KMS-11 (cell line): ENCODE measurements around the gene SFI1.

Experiments
- H2AFZ ChIP-seq: fragments of 200-600 bp; sonication (generic); 2 replicates; pipeline ENCODE4 v1.6.1; 2016; ENCODE audit warnings: antibody characterized with exemption, mixed run types, low read depth
- H3K27ac ChIP-seq: fragments of 200-600 bp; sonication (generic); 2 replicates; pipeline ENCODE4 v1.6.1; 2016; ENCODE audit warnings: mild to moderate bottlenecking, mixed run types
- H3K27me3 ChIP-seq: fragments of 200-600 bp; sonication (generic); 2 replicates; pipeline ENCODE4 v1.6.1; 2017; ENCODE audit warnings: mild to moderate bottlenecking, low read depth, mixed run types, moderate library complexity; ENCODE audit not compliant: insufficient read depth
- H3K36me3 ChIP-seq: fragments of 200-600 bp; sonication (generic); 2 replicates; pipeline ENCODE4 v1.6.1; 2017; ENCODE audit warnings: mild to moderate bottlenecking, mixed run types; ENCODE audit not compliant: insufficient read depth
- H3K4me1 ChIP-seq: fragments of 200-600 bp; sonication (generic); 2 replicates; pipeline ENCODE4 v1.6.1; 2016; ENCODE audit warnings: mild to moderate bottlenecking, low read depth, mixed run types; ENCODE audit not compliant: poor library complexity, severe bottlenecking
- H3K4me2 ChIP-seq: fragments of 200-600 bp; sonication (generic); 2 replicates; pipeline ENCODE4 v1.7.0; 2016; ENCODE audit warnings: mild to moderate bottlenecking, mixed run types
- H3K4me3 ChIP-seq: fragments of 200-600 bp; sonication (generic); IDR thresholded peaks from 2 replicates; pipeline ENCODE4 v1.6.1; 2017; ENCODE audit warnings: low read depth, low read length, mixed read lengths; ENCODE audit not compliant: insufficient read depth
- H3K79me2 ChIP-seq: fragments of 200-600 bp; sonication (generic); 2 replicates; pipeline ENCODE4 v1.6.1; 2016; ENCODE audit warnings: low read depth, mixed run types; ENCODE audit not compliant: insufficient read depth
- H3K9ac ChIP-seq: fragments of 200-600 bp; sonication (generic); 2 replicates; pipeline ENCODE4 v1.6.1; 2016; ENCODE audit warnings: mild to moderate bottlenecking, mixed run types
- H4K20me1 ChIP-seq: fragments of 200-600 bp; sonication (generic); 2 replicates; pipeline ENCODE4 v1.6.1; 2016; ENCODE audit warnings: mild to moderate bottlenecking, mixed run types; ENCODE audit not compliant: insufficient read depth
- TF ChIP-seq, protein P1 (sequence below): fragments of 200-600 bp; sonication (generic); conservative IDR thresholded peaks from 2 replicates; pipeline ENCODE4 v1.6.1; 2017; ENCODE audit warnings: low read depth, mild to moderate bottlenecking, antibody characterized with exemption, low read length, moderate library complexity, mixed read lengths

The SFI1 gene

DNA sequence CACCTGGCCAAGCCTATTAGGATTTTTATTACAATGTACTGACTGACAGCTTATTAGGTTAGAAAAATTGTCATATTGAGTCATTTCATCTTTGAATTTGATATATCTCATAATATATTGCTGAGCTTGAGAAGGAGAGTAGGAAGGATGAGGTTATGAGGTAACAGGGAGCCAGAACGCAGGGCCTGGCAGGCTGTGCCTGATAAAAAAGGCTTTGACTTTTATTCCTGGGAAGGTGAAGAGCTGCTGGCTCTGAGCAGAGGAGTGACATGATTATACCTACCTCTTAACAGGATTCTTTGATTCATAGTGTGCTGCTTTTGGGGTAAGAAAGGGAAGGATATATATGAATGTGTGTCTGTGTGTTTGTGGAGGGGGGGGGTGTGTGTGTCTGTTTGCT, 70.9 kb downstream of the SFI1 start:
- no peak overlapping the region for H3K9ac ChIP-seq
- H3K27me3 ChIP-seq, result no peaks in the 10 kb centered on the region
- no peak overlapping the region for H3K4me3 ChIP-seq
- H3K79me2 ChIP-seq, result no peaks in the 10 kb centered on the region
- H4K20me1 ChIP-seq, result no peaks in the 10 kb centered on the region
- H3K36me3 ChIP-seq, result no peaks in the 10 kb centered on the region
- no peak overlapping the region for H3K27ac ChIP-seq
- TF ChIP-seq, protein P1, sequence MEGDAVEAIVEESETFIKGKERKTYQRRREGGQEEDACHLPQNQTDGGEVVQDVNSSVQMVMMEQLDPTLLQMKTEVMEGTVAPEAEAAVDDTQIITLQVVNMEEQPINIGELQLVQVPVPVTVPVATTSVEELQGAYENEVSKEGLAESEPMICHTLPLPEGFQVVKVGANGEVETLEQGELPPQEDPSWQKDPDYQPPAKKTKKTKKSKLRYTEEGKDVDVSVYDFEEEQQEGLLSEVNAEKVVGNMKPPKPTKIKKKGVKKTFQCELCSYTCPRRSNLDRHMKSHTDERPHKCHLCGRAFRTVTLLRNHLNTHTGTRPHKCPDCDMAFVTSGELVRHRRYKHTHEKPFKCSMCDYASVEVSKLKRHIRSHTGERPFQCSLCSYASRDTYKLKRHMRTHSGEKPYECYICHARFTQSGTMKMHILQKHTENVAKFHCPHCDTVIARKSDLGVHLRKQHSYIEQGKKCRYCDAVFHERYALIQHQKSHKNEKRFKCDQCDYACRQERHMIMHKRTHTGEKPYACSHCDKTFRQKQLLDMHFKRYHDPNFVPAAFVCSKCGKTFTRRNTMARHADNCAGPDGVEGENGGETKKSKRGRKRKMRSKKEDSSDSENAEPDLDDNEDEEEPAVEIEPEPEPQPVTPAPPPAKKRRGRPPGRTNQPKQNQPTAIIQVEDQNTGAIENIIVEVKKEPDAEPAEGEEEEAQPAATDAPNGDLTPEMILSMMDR, result no peak
- no peaks in the 10 kb centered on the region for H3K4me1 ChIP-seq
- no peak overlapping the region for H2AFZ ChIP-seq
- H3K4me2 ChIP-seq, result no peak overlapping the region

GRCh38 chr22:31567702-31568101, 71.4 kb downstream of the SFI1 start:
- Histone ChIP-seq H3K79me2 (no peaks in the 10 kb centered on the region), H3K4me1 (no peaks in the 10 kb centered on the region), H3K9ac (no peak overlapping the region), H3K27ac (no peak overlapping the region), H3K4me2 (no peak overlapping the region), H4K20me1 (no peaks in the 10 kb centered on the region), H3K36me3 (no peaks in the 10 kb centered on the region), H2AFZ (no peak overlapping the region), H3K27me3 (no peaks in the 10 kb centered on the region), H3K4me3 (no peak overlapping the region)
- TF ChIP-seq, protein P1, result no peak

DNA sequence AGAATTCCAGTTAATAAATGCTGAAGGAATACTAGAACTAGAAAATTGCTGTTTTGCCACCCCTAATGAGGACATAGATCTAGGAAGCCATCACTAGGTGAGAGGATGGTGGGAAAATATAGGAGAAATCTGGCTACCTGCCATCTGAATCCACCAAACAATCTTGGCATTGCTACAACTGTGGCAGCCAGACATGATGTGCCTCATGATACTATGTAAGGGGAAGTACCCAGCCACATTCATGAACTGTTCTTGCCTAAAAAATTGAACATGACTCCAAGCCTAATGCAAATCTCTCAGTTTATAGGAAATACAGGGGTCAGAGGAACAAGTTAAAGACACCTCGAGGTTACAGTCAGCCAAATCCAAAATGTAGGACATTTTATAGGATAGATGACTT, 72.8 kb downstream of the SFI1 start:
- no peak overlapping the region for H2AFZ ChIP-seq
- TF ChIP-seq, protein P1, result no peak
- no peaks in the 10 kb centered on the region for H3K79me2 ChIP-seq
- no peak overlapping the region for H3K9ac ChIP-seq
- no peaks in the 10 kb centered on the region for H3K27me3 ChIP-seq
- no peak overlapping the region for H3K4me2 ChIP-seq
- no peaks in the 10 kb centered on the region for H4K20me1 ChIP-seq
- H3K27ac ChIP-seq, result no peak overlapping the region
- H3K4me3 ChIP-seq, result no peak overlapping the region
- H3K4me1 ChIP-seq, result no peaks in the 10 kb centered on the region
- no peaks in the 10 kb centered on the region for H3K36me3 ChIP-seq

GRCh38 chr22:31572939-31573338, 76.6 kb downstream of the SFI1 start:
- H2AFZ ChIP-seq, result no peak overlapping the region
- H3K4me3 ChIP-seq, result no peak overlapping the region
- no peak overlapping the region for H3K27ac ChIP-seq
- no peaks in the 10 kb centered on the region for H3K79me2 ChIP-seq
- H3K4me1 ChIP-seq, result no peaks in the 10 kb centered on the region
- TF ChIP-seq, protein P1, result no peak
- H3K9ac ChIP-seq, result no peak overlapping the region
- no peaks in the 10 kb centered on the region for H4K20me1 ChIP-seq
- no peaks in the 10 kb centered on the region for H3K36me3 ChIP-seq
- H3K4me2 ChIP-seq, result no peak overlapping the region
- no peaks in the 10 kb centered on the region for H3K27me3 ChIP-seq
